K562 (cell line): ENCODE measurements around the gene TCEA3. TPM values are rescaled to one million over a fixed set of nuclear protein-coding genes. Genes with fewer than 3 reads are reported as not detected.

Source experiments
- ATAC-seq: fragments of 200-7000 bp; cut with Tn5 transposase; 3 replicates; pipeline ENCODE4 v1.9.1; 2020; ENCODE audit warnings: moderate library complexity
- BruUV-seq: library from RNA; stranded (reverse); fragments of 400-500 nt; replicated peaks from 2 replicates; lab custom pipeline; 2021; lab: Mats Ljungman, UMichigan
- CTCF ChIA-PET: fragments of 300-600 bp; formaldehyde crosslinking; extraction: SDS; loops from one replicate; lab custom pipeline; 2021; ENCODE audit warnings: low intra/inter-chr PET ratio; lab: Yijun Ruan, JAX
- POLR2A ChIA-PET: fragments of 300-600, 350-650 bp; sonication (Branson Sonifier 250); formaldehyde crosslinking; extraction: SDS; loops from one replicate; lab custom pipeline; 2021; ENCODE audit warnings: antibody characterized with exemption, inconsistent platforms; lab: Yijun Ruan, JAX
- DNase-seq, 4 experiments: peaks; one replicate each; pipeline versions ENCODE4 v3.0.0 to v3.0.0-alpha.2; 2011 to 2018; ENCODE audit warnings: low spot score in 3 of 4, mixed read lengths in 3 of 4; ENCODE audit errors: extremely low read depth in 1 of 4
- FAIRE-seq: peaks from 2 replicates; lab custom pipeline; 2011; peaks lifted over from hg19 to GRCh38; lab: Jason Lieb, UNC
- H2AFZ ChIP-seq: 2 replicates; pipeline ENCODE4 v1.6.0; 2011; ENCODE audit warnings: low read depth, low read length, control low read depth, inconsistent platforms
- H3K27ac ChIP-seq: fragments of 200-600 bp; 3 replicates; pipeline ENCODE4 v1.8.0; 2011; ENCODE audit warnings: low read depth, mild to moderate bottlenecking, control low read depth, inconsistent platforms, low read length, moderate library complexity, mixed read lengths; ENCODE audit errors: extremely low read depth
- H3K27me3 ChIP-seq, 2 experiments: fragments of 300-600 bp in 1 of 2; 2 replicates in 1 of 2; 3 replicates in 1 of 2; pipeline versions ENCODE4 v1.6.0 to v1.8.0; 2011; ENCODE audit warnings: inconsistent platforms in 2 of 2, low read length in 2 of 2, mild to moderate bottlenecking in 1 of 2, mixed read lengths in 1 of 2, moderate library complexity in 1 of 2; ENCODE audit not compliant: control insufficient read depth in 2 of 2, insufficient read depth in 2 of 2
- H3K36me3 ChIP-seq: fragments of 300-600 bp; 3 replicates; pipeline ENCODE4 v1.8.0; 2011; ENCODE audit warnings: mild to moderate bottlenecking, low read length, inconsistent platforms; ENCODE audit not compliant: control insufficient read depth, insufficient read depth
- H3K4me1 ChIP-seq, 2 experiments: fragments of 200-600 bp in 1 of 2; replicated peaks in 1 of 2; 2 replicates in 1 of 2; 3 replicates in 1 of 2; pipeline versions ENCODE4 v1.5.1 to v1.8.0; 2011; ENCODE audit warnings: inconsistent platforms in 2 of 2, low read length in 2 of 2, mild to moderate bottlenecking in 1 of 2, mixed read lengths in 1 of 2, moderate library complexity in 1 of 2; ENCODE audit not compliant: control insufficient read depth in 2 of 2, insufficient read depth in 2 of 2
- H3K4me2 ChIP-seq: 2 replicates; pipeline ENCODE4 v1.6.1; 2011; ENCODE audit warnings: low read length, control low read depth, inconsistent platforms, mixed read lengths; ENCODE audit not compliant: insufficient read depth
- H3K4me3 ChIP-seq: fragments of 200-600 bp; sonication (generic), shearing (Covaris generic); 2 replicates; pipeline ENCODE4 v1.5.1; 2016; ENCODE audit warnings: control low read depth, inconsistent platforms
- H3K79me2 ChIP-seq: fragments of 200-600 bp; 3 replicates; pipeline ENCODE4 v1.8.0; 2011; ENCODE audit warnings: low read length, inconsistent platforms; ENCODE audit not compliant: control insufficient read depth, insufficient read depth
- H3K9ac ChIP-seq, 2 experiments: 2 replicates each; pipeline versions ENCODE4 v1.6.0 to v1.6.1; 2011; ENCODE audit warnings: low read depth in 2 of 2, low read length in 2 of 2, control low read depth in 1 of 2, inconsistent platforms in 1 of 2, mild to moderate bottlenecking in 1 of 2, mixed read lengths in 1 of 2; ENCODE audit not compliant: insufficient read depth in 1 of 2
- H3K9me1 ChIP-seq: one replicate; pipeline ENCODE4 v1.6.0; 2011; ENCODE audit warnings: inconsistent platforms, mild to moderate bottlenecking, low read length, moderate library complexity; ENCODE audit not compliant: control insufficient read depth, insufficient read depth
- H3K9me3 ChIP-seq: replicated peaks from 2 replicates; pipeline ENCODE4 v1.5.1; 2011; ENCODE audit warnings: low read depth, low read length, inconsistent platforms; ENCODE audit not compliant: control insufficient read depth, insufficient read depth
- H4K20me1 ChIP-seq: replicated peaks from 2 replicates; pipeline ENCODE4 v1.6.1; 2011; ENCODE audit warnings: low read length, inconsistent platforms, mixed read lengths; ENCODE audit not compliant: control insufficient read depth, insufficient read depth
- FOXP1 ChIP-seq: sonication (generic); formaldehyde crosslinking; IDR thresholded peaks from 2 replicates; pipeline ENCODE4 v1.8.0; 2022; ENCODE audit warnings: mild to moderate bottlenecking, missing genetic modification reagents
- NFRKB ChIP-seq: fragments of 450-650 bp; IDR thresholded peaks from 2 replicates; pipeline ENCODE4 v1.6.1; 2016; ENCODE audit warnings: low read depth
- RBFOX2 ChIP-seq: fragments of 200-400 bp; formaldehyde crosslinking; IDR thresholded peaks from 2 replicates; pipeline ENCODE4 v1.6.1; 2017; ENCODE audit warnings: low read depth, mild to moderate bottlenecking, low read length, moderate library complexity
- WGBS: fragments of 100-300 bp; shearing (Covaris generic); methylation state at CpG from one replicate; pipeline ENCODE4 v1.1.6; 2016; ENCODE audit warnings: low coverage, mixed read lengths; ENCODE audit not compliant: insufficient coverage; ENCODE audit errors: missing lambda C conversion rate; 5-methylcytosine and 5-hydroxymethylcytosine counted together
- in situ Hi-C: fragments of 300-500 bp; cut with MboI; formaldehyde crosslinking; loops from 4 replicates; pipeline ENCODE4 v1.15.0; 2018; ENCODE audit warnings: inconsistent platforms, mixed read lengths
- intact Hi-C: fragments of 100-400 bp; cut with micrococcal nuclease; formaldehyde crosslinking; loops from 2 replicates; pipeline ENCODE4 v1.14.2; 2022
- polyA plus RNA-seq, 8 experiments: library from polyadenylated mRNA; depleted of rRNA in 4 of 8; stranded (reverse) in 5 of 8; unstranded in 3 of 8; fragments of >200 nt; fragmentation: Nextera tagmentation in 2 of 8; fragmentation: Illumina TruSeq in 1 of 8; extraction: Ambion mirVana in 2 of 8; extraction: Trizol in 1 of 8; gene quantifications; 2 replicates each; pipeline versions ENCODE4 v1.2.1 to v1.2.3, GENCODE V29; 2011 to 2014; ENCODE audit warnings: inconsistent platforms in 1 of 8, missing spikeins in 1 of 8
- total RNA-seq, 7 experiments: library from RNA; depleted of rRNA in 6 of 7; stranded (reverse); fragments of >200 nt in 6 of 7; fragmentation: Illumina TruSeq in 2 of 7; extraction: Trizol in 2 of 7; gene quantifications; 2 replicates each; pipeline versions ENCODE4 v1.2.1 to v1.2.3, GENCODE V29; 2011 to 2021; ENCODE audit warnings: low replicate concordance in 1 of 7
- TF ChIP-seq, protein P1 (sequence below), 2 experiments: fragments of 450-650 bp in 1 of 2; sonication (generic) in 1 of 2; formaldehyde crosslinking in 1 of 2; IDR thresholded peaks in 1 of 2; conservative IDR thresholded peaks in 1 of 2; 2 replicates each; pipeline versions ENCODE4 v1.6.1 to v1.8.1; 2016 to 2023; ENCODE audit warnings: mild to moderate bottlenecking in 2 of 2, moderate library complexity in 2 of 2, inconsistent platforms in 1 of 2, missing genetic modification reagents in 1 of 2

The TCEA3 gene
- total and polyA plus RNA-seq, 9 of the 15 experiments (the other 6 are each of a cell fraction or from before 2014, with no cell fraction given) = 0.03 to 0.55 (median 0.36) TPM

DNA sequence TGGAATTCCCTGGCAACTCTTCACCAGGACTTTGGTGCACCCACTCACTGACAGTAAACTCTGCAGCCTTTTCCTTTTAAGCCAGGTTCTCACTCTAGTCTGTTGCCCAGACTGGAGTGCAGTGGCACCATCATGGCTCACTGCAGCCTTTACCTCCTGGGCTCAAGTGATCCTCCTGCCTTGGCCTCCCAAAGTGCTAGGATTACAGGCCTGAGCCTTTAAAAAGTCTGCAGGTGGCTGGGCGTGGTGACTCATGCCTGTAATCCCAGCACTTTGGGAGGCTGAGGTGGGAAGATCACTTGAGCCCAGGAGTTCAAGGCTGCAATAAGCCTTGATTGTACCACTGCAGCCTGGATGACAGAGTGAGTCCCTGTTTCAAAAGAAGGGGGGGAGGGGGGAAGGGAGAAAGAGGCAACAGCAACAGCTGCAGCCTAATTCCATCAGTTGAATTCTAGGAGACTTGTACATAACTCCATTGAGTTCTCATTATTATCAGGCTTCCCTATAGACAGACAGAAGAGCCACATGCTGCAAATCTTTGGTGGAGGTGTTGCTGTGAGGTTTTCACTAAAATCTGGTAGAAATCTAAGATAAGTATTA lies 72.4 kb downstream of the TCEA3 start:
- BruUV-seq = no TSS peak
- Histone ChIP-seq H4K20me1 (no peaks in the 10 kb centered on the region), H3K4me2 (no peak overlapping the region), H3K4me1 (no peaks in the 10 kb centered on the region; a peak in 1 of 5 replicates), H2AFZ (no peak overlapping the region), H3K4me3 (no peak overlapping the region), H3K9me1 (no peaks in the 10 kb centered on the region), H3K27ac (no peak overlapping the region), H3K79me2 (no peaks in the 10 kb centered on the region), H3K27me3 (no peaks in the 10 kb centered on the region), H3K9me3 (no peaks in the 10 kb centered on the region), H3K9ac (peak overlapping the region in 1 of 2 experiments; percentile 27; a peak in 1 of 4 replicates), H3K36me3 (no peaks in the 10 kb centered on the region)
- POLR2A ChIA-PET = interaction anchor here (0.6 to 7.7 kb wide), 2 partner anchors 7 to 19 kb away, joined by 3 to 35 read pairs; partner anchors contain the start of gene HNRNPR
- 21% methylated on average over 1 of the region's 1 CpG for WGBS
- ATAC-seq = no peak
- DNase-seq = no peak
- in situ Hi-C loops = no loop called here
- TF ChIP-seq, protein P1, sequence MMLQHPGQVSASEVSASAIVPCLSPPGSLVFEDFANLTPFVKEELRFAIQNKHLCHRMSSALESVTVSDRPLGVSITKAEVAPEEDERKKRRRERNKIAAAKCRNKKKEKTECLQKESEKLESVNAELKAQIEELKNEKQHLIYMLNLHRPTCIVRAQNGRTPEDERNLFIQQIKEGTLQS (IDR thresholded peaks at IDR 0.05) = peak; percentile 28
- TF ChIP-seq, protein P1 (CRISPR knock-in tag; conservative IDR thresholded peaks at IDR 0.05) = no peak
- no peak for TF ChIP-seq FOXP1 (CRISPR knock-in tag)
- no peak for TF ChIP-seq NFRKB
- no peak for TF ChIP-seq RBFOX2
- no peak for FAIRE-seq
- intact Hi-C loops = no loop called here
- CTCF ChIA-PET = no interaction called here
